Fibroblast of lung (primary cell): ENCODE measurements around the gene MRPL51. TPM values are rescaled to one million over a fixed set of nuclear protein-coding genes. Genes with fewer than 3 reads are reported as not detected.
"Not testable (repeated sequence)": the region's sequence is repeated elsewhere in the genome, so short reads cannot be mapped to it uniquely, and the experiment has no call there.

Experiments
- DNase-seq, 2 donors: peaks; one replicate each; pipeline versions ENCODE4 v3.0.0 to v3.0.0-alpha.2; 2010; ENCODE audit warnings: low read depth in 2 of 2
- H2AFZ ChIP-seq: 2 replicates; pipeline ENCODE4 v1.5.1; 2012; ENCODE audit warnings: low read length, control low read depth, inconsistent platforms
- H3K27ac ChIP-seq: 2 replicates; pipeline ENCODE4 v1.5.1; 2011; ENCODE audit warnings: low read length, control low read depth; ENCODE audit not compliant: insufficient read depth
- H3K27me3 ChIP-seq: 2 replicates; pipeline ENCODE4 v1.5.1; 2011; ENCODE audit warnings: mild to moderate bottlenecking, low read length; ENCODE audit not compliant: control insufficient read depth, insufficient read depth
- H3K36me3 ChIP-seq: 2 replicates; pipeline ENCODE4 v1.5.1; 2011; ENCODE audit warnings: low read length; ENCODE audit not compliant: control insufficient read depth, insufficient read depth
- H3K4me1 ChIP-seq: 2 replicates; pipeline ENCODE4 v1.5.1; 2011; ENCODE audit warnings: low read length; ENCODE audit not compliant: control insufficient read depth, insufficient read depth; ENCODE audit errors: extremely low read depth
- H3K4me2 ChIP-seq: 2 replicates; pipeline ENCODE4 v1.5.1; 2011; ENCODE audit warnings: low read length, control low read depth; ENCODE audit not compliant: insufficient read depth; ENCODE audit errors: extremely low read depth
- H3K4me3 ChIP-seq, 4 experiments: fragments of 200-600 bp in 1 of 4; sonication (generic) in 1 of 4; replicated peaks in 1 of 4; 2 replicates each; pipeline ENCODE4 v1.5.1; 2011 to 2016; ENCODE audit warnings: low read length in 4 of 4, low read depth in 3 of 4, mild to moderate bottlenecking in 3 of 4, control low read depth in 2 of 4, inconsistent platforms in 1 of 4, mixed read lengths in 1 of 4; ENCODE audit not compliant: insufficient read depth in 1 of 4; ENCODE audit errors: control extremely low read depth in 1 of 4
- H3K79me2 ChIP-seq: 2 replicates; pipeline ENCODE4 v1.5.1; 2012; ENCODE audit warnings: mild to moderate bottlenecking, low read length, inconsistent platforms; ENCODE audit not compliant: control insufficient read depth, insufficient read depth
- H3K9ac ChIP-seq: 2 replicates; pipeline ENCODE4 v1.5.1; 2011; ENCODE audit warnings: mild to moderate bottlenecking, low read length, control low read depth; ENCODE audit not compliant: insufficient read depth
- H3K9me3 ChIP-seq: 2 replicates; pipeline ENCODE4 v1.5.1; 2012; ENCODE audit warnings: low read depth, low read length; ENCODE audit not compliant: control insufficient read depth, insufficient read depth
- H4K20me1 ChIP-seq: 2 replicates; pipeline ENCODE4 v1.5.1; 2011; ENCODE audit warnings: low read length; ENCODE audit not compliant: control insufficient read depth, insufficient read depth; ENCODE audit errors: extremely low read depth
- EZH2 ChIP-seq: IDR thresholded peaks from 2 replicates; pipeline ENCODE4 v1.5.1; 2012; ENCODE audit warnings: low read length, control low read depth, mild to moderate bottlenecking; ENCODE audit errors: missing control alignments
- polyA plus RNA-seq, 2 donors: library from polyadenylated mRNA; depleted of rRNA in 1 of 2; stranded (reverse) in 1 of 2; unstranded in 1 of 2; fragments of >200 nt; gene quantifications; 2 replicates each; pipeline ENCODE4 v1.2.1, GENCODE V29; 2011 to 2012; ENCODE audit warnings: missing spikeins in 1 of 2
- total RNA-seq: library from RNA; depleted of rRNA; stranded (reverse); fragments of >200 nt; gene quantifications from 2 replicates; pipeline ENCODE4 v1.2.1, GENCODE V29; 2014
- TF ChIP-seq, protein P1 (sequence below), 2 donors: IDR thresholded peaks in 1 of 2; conservative IDR thresholded peaks in 1 of 2; 1 replicate in 1 of 2; 2 replicates in 1 of 2; pipeline ENCODE4 v1.5.1; 2011 to 2012; ENCODE audit warnings: low read length in 2 of 2, control low read depth in 1 of 2, inconsistent platforms in 1 of 2, low read depth in 1 of 2, mild to moderate bottlenecking in 1 of 2

The MRPL51 gene
- total and polyA plus RNA-seq, 2 donors (not counting 1 experiment from before 2014, with no cell fraction given) = 118 to 120 TPM

DNA sequence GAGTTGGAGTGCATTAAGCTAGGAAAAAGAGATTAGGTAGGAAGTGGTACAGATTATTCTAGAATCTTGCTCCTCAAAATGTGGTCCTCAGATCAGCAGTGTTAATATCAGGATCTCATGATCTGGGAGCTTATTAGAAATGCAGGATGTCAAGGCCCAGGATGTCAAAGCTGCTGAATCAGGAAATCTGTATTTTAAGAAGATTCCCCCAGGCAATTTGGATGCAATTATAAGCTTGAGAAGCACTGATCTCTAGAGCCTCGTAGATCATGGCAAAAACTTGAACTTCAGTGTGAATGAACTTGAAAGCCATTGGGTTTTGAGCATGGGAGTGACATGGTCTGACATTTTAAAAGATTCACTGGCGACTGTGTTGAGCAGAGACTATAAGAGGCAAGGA is 7.4 kb upstream of the MRPL51 start:
- H3K4me3 ChIP-seq = no peak overlapping the region
- no peaks in the 10 kb centered on the region for H3K9me3 ChIP-seq
- no peak overlapping the region for H3K4me2 ChIP-seq
- DNase-seq = no peak
- H2AFZ ChIP-seq = no peak overlapping the region
- no peak overlapping the region for H3K27ac ChIP-seq
- H3K9ac ChIP-seq = no peak overlapping the region
- H3K4me1 ChIP-seq = no peaks in the 10 kb centered on the region
- H4K20me1 ChIP-seq = no peaks in the 10 kb centered on the region
- no peaks in the 10 kb centered on the region for H3K27me3 ChIP-seq
- TF ChIP-seq, protein P1, sequence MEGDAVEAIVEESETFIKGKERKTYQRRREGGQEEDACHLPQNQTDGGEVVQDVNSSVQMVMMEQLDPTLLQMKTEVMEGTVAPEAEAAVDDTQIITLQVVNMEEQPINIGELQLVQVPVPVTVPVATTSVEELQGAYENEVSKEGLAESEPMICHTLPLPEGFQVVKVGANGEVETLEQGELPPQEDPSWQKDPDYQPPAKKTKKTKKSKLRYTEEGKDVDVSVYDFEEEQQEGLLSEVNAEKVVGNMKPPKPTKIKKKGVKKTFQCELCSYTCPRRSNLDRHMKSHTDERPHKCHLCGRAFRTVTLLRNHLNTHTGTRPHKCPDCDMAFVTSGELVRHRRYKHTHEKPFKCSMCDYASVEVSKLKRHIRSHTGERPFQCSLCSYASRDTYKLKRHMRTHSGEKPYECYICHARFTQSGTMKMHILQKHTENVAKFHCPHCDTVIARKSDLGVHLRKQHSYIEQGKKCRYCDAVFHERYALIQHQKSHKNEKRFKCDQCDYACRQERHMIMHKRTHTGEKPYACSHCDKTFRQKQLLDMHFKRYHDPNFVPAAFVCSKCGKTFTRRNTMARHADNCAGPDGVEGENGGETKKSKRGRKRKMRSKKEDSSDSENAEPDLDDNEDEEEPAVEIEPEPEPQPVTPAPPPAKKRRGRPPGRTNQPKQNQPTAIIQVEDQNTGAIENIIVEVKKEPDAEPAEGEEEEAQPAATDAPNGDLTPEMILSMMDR (conservative IDR thresholded peaks at IDR 0.05 in 1 of 2, IDR thresholded peaks at IDR 0.05 in 1 of 2; ENCODE audit: low read depth in 1 of 2, low read length in 2 of 2) = no peak
- no peak for TF ChIP-seq EZH2
- peaks cover 5% of the 10 kb centered on the region for H3K36me3 ChIP-seq
- peaks cover 56% of the 10 kb centered on the region for H3K79me2 ChIP-seq

DNA sequence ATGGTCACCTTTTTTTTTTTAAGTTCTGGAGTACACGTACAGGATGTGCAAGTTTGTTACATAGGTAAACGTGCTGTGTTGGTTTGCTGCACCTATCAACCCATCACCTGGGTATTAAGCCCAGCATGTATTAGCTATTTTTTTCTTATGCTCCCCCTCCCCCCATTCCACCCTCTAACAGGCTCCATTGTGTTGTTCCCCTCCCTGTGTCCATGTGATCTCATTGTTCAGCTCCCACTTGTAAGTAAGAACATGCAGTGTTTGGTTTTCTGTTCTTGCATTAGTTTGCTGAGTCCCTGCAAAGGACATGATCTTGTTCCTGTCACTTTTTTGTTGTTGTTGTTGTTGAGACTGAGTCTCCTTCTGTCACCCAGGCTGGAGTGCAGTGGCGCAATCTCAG is 4.2 kb upstream of the MRPL51 start:
- not testable (repeated sequence) for H3K27me3 ChIP-seq, H3K9ac ChIP-seq, H3K36me3 ChIP-seq, H2AFZ ChIP-seq, DNase-seq, H4K20me1 ChIP-seq, H3K4me3 ChIP-seq, H3K4me1 ChIP-seq, H3K4me2 ChIP-seq, H3K27ac ChIP-seq, H3K9me3 ChIP-seq
- peaks cover 53% of the 10 kb centered on the region for H3K79me2 ChIP-seq

DNA sequence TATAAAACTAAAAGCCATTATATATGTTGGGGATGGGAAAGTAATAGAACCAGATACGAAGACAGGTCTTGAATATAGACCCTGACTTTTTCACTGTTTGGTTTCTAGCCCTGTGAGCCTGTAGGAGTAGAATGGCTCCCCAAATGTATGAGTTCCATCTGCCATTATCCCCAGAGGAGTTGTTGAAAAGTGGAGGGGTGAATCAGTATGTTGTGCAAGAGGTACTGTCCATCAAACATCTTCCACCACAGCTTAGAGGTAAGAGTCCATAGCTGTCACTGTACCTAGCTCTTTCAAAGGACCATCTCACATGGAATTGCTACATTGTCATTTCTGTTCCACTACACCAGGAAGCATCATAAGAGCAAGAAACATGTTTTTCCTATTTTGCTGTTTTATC is 1.9 kb upstream of the MRPL51 start:
- peaks cover 42% of the 10 kb centered on the region for H3K79me2 ChIP-seq
- H3K36me3 ChIP-seq = peaks cover 5% of the 10 kb centered on the region
- H4K20me1 ChIP-seq = no peaks in the 10 kb centered on the region
- H3K4me3 ChIP-seq = peak overlapping the region; percentile 45 to 98 (median 64)
- no peaks in the 10 kb centered on the region for H3K27me3 ChIP-seq
- no peak overlapping the region for H3K27ac ChIP-seq
- H3K4me2 ChIP-seq = peak overlapping the region; percentile 82
- H3K9ac ChIP-seq = no peak overlapping the region
- no peak for DNase-seq
- no peak overlapping the region for H2AFZ ChIP-seq
- peaks cover 8% of the 10 kb centered on the region for H3K4me1 ChIP-seq
- TF ChIP-seq, protein P1 (conservative IDR thresholded peaks at IDR 0.05 in 1 of 2, IDR thresholded peaks at IDR 0.05 in 1 of 2; ENCODE audit: low read depth in 1 of 2, low read length in 2 of 2) = no peak
- no peak for TF ChIP-seq EZH2
- H3K9me3 ChIP-seq = no peaks in the 10 kb centered on the region
